ENCODE results near the gene EXOC3. TPM values are rescaled to one million over a fixed set of nuclear protein-coding genes. Genes with fewer than 3 reads are reported as not detected.
"Not testable (repeated sequence)": the region's sequence is repeated elsewhere in the genome, so short reads cannot be mapped to it uniquely, and the experiment has no call there.

Gene EXOC3
- total and polyA plus RNA-seq, 11 donors, result 20.6 to 45.5 (median 42.8) TPM

DNA sequence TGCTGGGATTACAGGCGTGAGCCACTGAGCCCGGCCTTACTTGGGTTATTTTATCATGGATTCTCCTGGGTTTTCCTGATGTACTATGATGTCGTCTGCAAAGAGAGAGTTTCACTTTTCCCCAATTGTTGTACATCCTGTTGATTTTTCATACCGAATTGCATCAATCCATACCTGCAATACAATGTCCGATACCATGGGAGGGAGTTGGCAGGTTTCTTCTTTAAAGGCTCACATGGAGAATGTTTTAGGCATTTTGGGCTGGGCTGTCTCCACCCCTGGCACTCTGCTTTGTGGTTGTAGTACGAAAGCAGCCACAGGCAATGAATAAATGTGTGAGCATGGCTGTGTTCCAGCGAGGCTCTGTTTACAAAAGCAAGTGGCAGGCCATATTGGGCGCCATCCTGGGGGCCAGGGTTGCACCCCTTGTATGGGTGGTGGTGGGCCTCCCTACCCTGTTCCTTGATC is 35.1 kb upstream of the EXOC3 start:
- Histone ChIP-seq H3K4me1 (no peaks in the 10 kb centered on the region), H3K27me3 (peaks cover 0 to 9% (median 0%) of the 10 kb centered on the region in 9 donors), H3K9me3 (no peaks in the 10 kb centered on the region), H3K4me3 (no peak overlapping the region), H3K36me3 (no peaks in the 10 kb centered on the region), H3K27ac (no peak overlapping the region)
- no peak for TF ChIP-seq POLR2A (IDR thresholded peaks at IDR 0.05)
- TF ChIP-seq, protein P1, sequence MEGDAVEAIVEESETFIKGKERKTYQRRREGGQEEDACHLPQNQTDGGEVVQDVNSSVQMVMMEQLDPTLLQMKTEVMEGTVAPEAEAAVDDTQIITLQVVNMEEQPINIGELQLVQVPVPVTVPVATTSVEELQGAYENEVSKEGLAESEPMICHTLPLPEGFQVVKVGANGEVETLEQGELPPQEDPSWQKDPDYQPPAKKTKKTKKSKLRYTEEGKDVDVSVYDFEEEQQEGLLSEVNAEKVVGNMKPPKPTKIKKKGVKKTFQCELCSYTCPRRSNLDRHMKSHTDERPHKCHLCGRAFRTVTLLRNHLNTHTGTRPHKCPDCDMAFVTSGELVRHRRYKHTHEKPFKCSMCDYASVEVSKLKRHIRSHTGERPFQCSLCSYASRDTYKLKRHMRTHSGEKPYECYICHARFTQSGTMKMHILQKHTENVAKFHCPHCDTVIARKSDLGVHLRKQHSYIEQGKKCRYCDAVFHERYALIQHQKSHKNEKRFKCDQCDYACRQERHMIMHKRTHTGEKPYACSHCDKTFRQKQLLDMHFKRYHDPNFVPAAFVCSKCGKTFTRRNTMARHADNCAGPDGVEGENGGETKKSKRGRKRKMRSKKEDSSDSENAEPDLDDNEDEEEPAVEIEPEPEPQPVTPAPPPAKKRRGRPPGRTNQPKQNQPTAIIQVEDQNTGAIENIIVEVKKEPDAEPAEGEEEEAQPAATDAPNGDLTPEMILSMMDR (IDR thresholded peaks at IDR 0.05), result no peak
- intact Hi-C loops (cut with DNase I), result no loop called here
- DNase-seq (peak in 1 of 5 donors; percentile 14), ATAC-seq (no peak)
- WGBS, 4 donors, result 69 to 82% (median 77%) methylated on average over 8 of the region's 8 CpGs

DNA sequence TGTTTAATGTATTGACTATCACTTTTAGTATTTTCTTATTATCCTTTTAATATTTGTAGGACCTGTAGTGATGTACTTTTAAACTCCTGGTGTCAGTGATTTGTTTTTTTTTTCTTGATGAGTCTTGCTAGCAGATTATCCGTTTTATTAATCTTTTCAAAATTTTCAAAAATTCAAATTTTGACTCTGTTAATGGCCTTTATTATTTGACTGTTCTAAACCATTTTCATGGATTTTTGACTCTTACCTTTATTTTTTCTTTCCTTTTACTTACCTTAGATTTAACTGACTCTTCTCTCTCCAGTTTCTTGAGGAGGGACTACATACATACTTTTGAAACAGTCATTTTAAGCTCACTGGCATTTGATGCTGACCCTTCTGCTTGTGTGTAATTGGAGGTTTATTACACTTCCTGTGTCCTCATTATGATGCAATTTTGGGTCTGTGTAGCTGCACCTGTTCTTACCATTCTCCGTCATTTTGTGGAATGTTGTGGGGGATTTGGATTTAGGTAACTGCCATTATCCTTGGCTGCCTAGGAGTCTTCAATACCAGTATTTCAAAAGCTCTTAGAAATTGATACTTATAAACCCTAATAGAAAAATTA is 32.0 kb upstream of the EXOC3 start:
- no peak for TF ChIP-seq POLR2A (IDR thresholded peaks at IDR 0.05)
- TF ChIP-seq, protein P1 (IDR thresholded peaks at IDR 0.05), result no peak
- H3K36me3 ChIP-seq, result no peaks in the 10 kb centered on the region
- H3K4me3 ChIP-seq, result no peak overlapping the region
- no peak overlapping the region for H3K27ac ChIP-seq
- 78 to 89% (median 83%) methylated on average over 2 of the region's 2 CpGs for WGBS, 4 donors
- ATAC-seq (no peak), DNase-seq (no peak)
- intact Hi-C loops (cut with DNase I), result no loop called here
- H3K9me3 ChIP-seq, result no peaks in the 10 kb centered on the region
- peaks cover 0 to 6% (median 0%) of the 10 kb centered on the region in 12 donors for H3K4me1 ChIP-seq
- peaks cover 0 to 9% (median 0%) of the 10 kb centered on the region in 9 donors for H3K27me3 ChIP-seq

DNA sequence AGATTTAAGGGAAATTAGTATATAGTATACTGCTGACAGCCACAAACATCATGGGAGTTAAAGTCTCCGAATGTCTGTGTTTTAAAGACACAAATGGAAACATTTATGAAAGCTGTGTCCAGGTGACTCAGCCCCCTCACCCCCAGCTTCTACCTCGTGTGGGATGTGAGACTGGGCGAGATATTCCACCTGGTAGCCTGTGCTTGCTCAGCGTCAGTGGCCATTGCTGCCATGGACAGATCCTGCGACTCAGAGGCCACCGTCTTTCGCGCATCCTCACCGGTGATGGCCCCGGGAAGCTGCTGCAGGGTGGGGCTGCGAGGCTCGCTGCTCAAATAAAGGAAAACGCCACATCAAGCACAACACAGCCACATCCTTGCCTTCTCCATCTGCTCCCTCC is 31.2 kb upstream of the EXOC3 start:
- DNase-seq (peak in 1 of 5 donors; percentile 14), ATAC-seq (no peak)
- no peak for TF ChIP-seq POLR2A (IDR thresholded peaks at IDR 0.05)
- TF ChIP-seq, protein P1 (IDR thresholded peaks at IDR 0.05), result no peak
- Histone ChIP-seq H3K9me3 (no peaks in the 10 kb centered on the region), H3K36me3 (no peaks in the 10 kb centered on the region), H3K27me3 (peaks cover 0 to 9% (median 0%) of the 10 kb centered on the region in 9 donors), H3K4me1 (peaks cover 0 to 6% (median 0%) of the 10 kb centered on the region in 12 donors), H3K27ac (no peak overlapping the region), H3K4me3 (no peak overlapping the region)
- intact Hi-C loops (cut with DNase I), result no loop called here
- 73 to 81% (median 74%) methylated on average over 13 of the region's 13 CpGs for WGBS, 4 donors

DNA sequence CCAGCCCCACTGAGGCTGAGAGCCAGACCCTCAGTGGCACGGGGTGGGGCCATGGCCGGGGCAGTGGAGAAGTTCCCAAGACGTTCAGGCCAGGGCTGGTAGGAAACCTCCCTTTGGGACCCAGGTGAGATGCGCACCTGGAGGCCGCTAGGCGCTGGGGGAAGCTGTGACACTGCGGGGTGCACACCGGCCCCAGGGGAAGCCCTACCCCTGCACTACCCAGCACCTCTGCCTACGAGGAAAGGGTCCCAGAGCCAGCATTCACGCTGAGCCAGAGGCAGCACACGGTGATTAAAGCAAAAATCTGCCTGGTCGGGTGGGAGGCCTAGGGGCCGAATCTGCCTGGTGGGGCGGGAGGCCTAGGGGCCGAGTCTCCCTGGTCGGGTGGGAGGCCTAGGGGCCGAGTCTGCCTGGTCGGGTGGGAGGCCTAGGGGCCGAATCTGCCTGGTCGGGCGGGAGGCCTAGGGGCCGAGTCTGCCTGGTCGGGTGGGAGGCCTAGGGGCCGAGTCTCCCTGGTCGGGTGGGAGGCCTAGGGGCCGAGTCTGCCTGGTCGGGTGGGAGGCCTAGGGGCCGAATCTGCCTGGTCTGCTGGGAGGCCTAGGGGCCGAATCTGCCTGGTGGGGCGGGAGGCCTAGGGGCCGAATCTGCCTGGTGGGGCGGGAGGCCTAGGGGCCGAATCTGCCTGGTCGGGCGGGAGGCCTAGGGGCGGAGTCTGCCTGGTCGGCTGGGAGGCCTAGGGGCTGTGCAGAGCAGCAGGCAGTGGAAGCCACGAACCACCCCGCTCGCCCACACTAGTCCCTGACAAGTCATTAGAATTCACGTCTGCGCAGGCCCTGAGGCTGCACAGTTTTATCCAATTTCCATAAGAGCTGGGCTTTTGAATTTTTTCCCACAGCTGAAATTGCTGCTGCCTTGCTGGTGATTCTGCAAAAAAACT is 27.7 kb upstream of the EXOC3 start:
- WGBS, 4 donors, result 43 to 90% (median 86%) methylated on average over 23 to 42 of the region's 42 CpGs
- H3K27me3 ChIP-seq; H3K36me3 ChIP-seq; H3K9me3 ChIP-seq; intact Hi-C loops (cut with DNase I); H3K4me1 ChIP-seq: not testable (repeated sequence)
- Histone ChIP-seq H3K4me3 (peak overlapping the region in 3 of 12 donors; percentile 14 to 29 (median 24)), H3K27ac (peak overlapping the region in 5 of 12 donors; percentile 29 to 77 (median 64))
- peak in 2 of 4 donors; percentile 91 to 98 for ATAC-seq
- DNase-seq, result peak in 2 of 5 donors; percentile 55 to 93
